ENCODE data around the gene CTXN3.

- TF ChIP-seq CTCF (IDR thresholded peaks at IDR 0.05) (no peak), POLR2A (IDR thresholded peaks at IDR 0.05) (no peak)
Observed at GRCh38 chr5:127649018-127649439, at the start of gene CTXN3.
